NCI-H446 (cell line): ENCODE data around the gene GRIK4.

Experiments
- DNase-seq, 2 experiments: peaks; one replicate each; lab custom pipeline; 2025; lab: John Stamatoyannopoulos, UW

Gene GRIK4

DNA sequence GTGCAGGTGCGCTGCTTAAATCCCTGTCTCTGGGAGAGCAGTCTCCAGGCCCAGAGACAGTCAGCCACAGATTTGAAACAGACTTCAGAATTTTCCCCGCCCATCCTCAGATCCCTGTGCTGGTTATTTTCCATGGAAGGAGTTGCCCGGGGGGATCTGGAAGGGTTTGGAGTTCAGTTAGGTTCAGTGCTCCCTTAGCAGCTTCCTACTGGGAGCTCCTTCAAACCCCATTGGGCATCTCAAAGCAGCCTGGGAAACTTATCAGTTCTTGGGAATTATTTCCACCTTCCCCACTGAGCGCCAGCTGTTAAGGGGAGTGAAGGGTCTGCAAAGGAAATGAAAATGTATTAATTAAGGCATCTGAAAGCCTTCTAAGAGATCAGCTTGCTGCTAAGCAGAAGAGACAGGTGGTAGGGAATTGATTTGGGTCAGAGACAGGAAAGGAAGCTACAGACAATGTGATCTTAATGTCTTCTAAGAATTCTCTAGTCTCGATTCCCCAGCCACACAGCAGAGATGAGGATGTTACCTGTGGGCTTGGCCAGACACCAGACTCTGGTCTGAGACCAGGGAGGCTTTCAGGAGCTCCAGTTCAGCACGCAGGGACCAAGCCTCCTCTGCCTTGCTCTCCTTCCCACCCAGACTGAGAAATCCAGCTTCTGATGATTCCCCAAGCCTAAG lies 406.2 kb downstream of the GRIK4 start:
- no peak for DNase-seq

DNA sequence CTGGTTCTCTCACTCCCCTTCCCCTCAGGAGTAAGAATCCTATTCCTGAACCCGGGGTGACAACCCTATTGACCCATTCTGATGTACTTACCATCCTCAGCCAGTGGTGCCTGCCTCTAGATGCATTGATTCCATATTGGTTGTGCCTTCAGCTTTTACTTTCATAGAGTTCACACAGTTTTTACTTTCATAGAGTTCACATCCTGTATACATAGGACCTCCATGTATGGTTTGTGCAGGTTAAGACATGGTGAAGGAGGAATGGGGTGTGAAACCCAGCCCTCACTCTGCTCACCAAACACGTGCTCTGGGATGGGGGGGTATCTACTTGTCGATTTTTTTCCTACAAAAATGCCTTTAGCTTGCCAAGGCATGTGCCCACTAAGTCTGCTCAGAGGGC lies 406.7 kb downstream of the GRIK4 start:
- DNase-seq = no peak

DNA sequence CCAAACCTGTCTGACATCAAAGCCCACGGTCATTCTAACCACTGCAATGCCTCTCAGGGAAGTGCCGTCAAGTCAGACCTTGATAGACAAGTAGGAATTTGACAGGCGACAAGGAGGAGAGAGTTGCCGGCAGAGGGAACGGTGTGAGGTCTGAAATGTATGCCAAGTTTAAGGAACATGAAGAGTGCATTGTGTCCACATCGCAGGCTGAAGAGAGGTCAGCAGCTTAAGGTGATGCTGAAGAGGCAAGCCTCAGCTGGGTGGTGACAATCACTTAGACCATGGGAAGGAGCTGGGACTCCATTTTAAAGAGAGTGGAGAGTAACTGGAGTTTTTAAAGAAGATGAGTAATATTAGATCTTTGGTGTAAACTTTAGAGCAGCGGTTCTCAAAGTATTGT lies 407.5 kb downstream of the GRIK4 start:
- no peak for DNase-seq

DNA sequence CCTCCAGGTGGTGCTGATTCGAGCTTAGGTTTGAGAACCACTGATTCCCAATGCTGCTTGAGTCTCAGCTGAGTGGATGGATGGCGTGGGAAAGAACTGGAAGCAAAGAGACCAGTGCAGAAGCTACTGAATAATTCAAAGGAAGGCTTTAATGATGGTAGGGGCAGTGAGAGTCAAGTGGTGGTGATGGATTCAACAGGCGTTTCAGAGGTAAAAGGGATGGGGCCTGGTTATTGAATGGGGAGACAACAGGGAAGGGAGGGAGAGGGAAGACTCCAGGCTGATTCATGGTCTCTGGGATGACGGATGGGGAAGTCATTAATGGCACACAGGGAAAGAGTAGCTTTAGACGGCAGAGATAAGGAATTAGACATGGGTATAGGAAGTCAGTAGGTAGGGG lies 408.0 kb downstream of the GRIK4 start:
- DNase-seq = no peak

DNA sequence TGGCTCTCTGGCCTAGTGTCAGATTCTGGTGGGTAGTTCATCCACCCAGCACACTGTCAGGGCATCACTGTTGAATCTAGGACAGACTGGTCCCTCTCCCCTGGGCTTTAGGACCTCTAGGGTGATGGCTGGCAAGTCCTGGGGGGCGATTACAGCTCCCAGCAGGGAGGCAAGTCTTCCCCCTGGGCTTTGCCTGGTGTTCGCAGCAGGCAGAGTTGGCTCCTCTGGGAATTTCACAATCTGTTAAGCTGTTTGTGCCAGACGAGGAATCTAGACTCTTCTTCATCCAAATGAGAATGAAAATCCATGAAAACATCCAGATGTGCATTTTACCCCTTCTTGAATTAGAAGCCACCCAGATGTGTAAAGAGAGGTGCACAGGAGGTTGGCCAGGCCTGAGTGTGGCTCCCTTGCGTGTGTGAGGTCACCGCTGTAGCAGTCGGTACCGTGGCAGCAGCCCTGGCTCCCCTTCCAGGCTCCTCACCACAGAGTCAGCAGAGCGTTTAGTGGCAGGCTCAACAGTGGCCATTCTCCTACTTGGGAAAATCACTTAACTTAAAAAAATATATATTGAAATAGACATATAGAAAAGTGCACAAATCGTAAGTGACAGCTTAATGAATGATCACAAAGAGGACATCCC lies 412.4 kb downstream of the GRIK4 start:
- DNase-seq = peak in 1 of 2 experiments; percentile 56

DNA sequence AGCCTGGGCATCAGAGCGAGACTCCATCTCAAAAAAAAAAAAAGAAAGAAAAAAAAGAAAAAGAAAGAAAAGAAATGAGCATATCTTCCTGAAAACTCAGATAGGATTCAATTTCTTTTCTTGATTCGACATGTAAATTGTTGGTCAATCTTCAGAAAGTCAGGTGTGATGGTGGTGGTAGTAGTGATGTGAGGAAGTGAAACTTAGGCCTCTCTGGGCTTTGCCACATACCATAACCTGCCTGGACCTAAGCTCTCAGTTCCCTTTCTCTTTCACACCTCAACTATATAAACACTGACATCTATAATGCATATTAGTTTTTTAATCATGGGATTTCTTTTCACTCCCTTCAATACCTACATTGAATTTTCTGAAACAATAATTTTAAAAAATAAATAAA lies 414.4 kb downstream of the GRIK4 start:
- no peak for DNase-seq

DNA sequence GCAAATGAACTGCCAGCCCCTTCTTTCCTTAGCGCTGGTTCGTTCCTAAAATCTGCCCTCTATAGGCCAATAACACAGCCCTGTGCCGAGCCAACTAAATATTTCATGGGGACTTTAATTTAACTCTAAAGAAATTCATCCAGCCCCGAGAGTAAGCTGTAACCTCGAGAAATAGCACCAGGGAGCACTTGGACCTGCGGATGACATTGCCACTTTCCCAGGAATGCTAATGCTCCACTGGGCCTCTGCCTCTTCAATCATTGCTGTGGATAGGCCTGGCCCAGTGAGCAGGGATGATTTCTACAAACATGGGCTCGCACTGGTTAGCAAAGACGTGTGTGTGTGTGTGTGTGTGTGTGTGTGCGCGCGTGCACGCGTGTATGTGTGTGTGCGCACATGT lies 417.1 kb downstream of the GRIK4 start:
- no peak for DNase-seq

DNA sequence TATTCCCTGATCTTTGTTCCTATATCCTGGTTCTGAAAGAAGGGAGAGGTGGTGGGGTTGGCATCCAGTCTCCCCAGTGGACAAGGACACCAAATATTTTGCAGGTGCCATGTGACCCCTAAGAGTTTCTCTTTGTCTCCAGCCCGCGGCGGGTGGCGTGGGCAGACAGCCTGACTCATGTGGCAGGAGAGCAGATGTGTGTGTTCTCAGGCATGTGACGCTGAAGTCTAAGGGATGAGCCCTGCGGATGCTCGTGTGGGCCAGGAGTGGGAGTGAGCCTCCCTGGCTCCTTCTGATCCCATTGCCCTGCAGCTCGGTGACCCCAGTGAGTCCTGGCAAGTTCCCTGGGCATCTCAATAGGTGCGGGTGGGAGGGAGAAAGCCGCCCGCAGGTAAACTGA lies 417.5 kb downstream of the GRIK4 start:
- no peak for DNase-seq

DNA sequence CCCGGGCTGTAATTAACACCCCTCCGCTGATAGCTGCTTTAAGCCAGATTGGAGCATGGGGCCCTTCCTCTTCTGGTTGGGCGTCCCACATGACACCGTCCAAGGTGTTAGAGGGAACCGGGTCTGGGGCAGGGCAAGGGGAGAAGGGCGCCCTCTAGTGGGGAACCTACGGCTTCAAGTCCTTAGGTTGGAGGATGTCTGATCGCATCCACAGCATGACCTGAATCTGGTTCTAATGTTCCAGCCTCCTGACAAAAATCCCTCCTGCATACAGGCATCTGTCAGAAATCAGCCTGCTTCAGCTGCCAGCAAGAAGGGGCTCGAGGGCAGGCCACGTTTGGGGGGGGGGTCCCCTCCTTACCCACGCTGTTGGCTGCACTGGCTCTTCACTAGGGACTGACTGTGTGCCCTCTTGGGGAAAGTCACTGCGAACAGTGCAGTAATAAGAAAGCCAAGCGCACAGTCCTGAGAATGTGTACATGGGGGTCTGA lies 418.2 kb downstream of the GRIK4 start:
- peak; percentile 55 to 82 for DNase-seq

DNA sequence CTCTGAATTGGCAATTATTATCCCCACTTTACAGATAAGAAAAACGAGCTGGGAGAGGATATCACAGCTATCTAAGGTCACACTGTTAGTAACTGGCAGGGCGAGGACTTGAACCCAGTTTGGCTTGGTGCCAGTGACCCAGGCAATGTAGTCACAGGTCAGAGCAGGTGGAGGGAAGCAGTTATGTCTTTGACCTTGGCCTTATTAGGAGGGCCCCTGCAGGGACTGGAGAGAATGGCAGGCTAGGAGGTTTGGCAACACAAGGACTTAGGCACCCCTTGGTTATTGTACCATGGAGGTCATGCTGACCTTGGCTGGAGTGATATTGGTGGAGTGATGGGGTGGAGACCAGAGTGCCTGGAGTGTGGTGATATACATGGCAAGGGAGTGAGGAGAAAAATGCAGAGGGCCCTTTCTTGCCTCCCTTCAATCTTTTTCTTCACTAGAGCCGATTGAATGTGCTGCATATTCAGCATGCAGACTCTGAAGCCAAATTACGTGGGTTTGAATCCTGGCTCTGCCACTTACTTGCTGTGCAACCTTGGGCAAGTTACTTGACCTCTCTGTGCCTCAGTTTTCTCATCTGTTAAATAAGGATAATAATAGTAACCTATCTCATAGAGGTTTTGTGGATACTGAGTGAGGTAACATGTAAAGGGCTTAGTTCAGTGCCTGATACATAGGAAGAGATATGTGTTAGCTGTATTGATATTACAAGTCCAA lies 419.7 kb downstream of the GRIK4 start:
- DNase-seq = no peak

DNA sequence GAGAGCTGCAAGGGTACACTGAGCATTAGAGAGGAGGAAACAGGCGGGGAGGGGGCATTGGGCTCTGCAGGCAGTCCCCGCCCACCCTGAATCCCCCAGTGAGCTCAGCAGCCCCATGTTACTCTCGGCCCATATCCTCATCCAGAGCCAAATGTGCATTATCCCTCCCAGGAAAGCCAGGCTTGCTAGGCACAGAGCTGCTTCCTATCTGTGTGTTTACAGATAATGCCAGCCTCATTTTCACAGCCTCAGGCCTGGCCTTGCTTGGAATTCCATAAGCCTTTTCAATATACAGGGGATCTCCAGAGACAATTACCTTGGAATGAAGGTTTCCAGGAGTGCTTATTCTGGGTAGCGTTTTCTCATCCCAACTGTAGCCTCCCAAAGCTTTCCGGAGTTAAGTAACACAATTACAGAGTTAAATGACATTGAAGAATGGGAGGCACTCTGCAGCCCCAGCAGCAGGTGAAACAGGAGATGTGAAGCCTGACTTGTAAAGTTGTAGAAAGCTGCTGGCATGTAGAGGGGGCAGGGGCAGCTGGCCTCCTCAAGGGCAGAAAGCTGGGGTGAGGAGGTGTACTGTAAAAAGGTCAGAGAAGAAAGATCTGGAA lies 420.9 kb downstream of the GRIK4 start:
- no peak for DNase-seq

DNA sequence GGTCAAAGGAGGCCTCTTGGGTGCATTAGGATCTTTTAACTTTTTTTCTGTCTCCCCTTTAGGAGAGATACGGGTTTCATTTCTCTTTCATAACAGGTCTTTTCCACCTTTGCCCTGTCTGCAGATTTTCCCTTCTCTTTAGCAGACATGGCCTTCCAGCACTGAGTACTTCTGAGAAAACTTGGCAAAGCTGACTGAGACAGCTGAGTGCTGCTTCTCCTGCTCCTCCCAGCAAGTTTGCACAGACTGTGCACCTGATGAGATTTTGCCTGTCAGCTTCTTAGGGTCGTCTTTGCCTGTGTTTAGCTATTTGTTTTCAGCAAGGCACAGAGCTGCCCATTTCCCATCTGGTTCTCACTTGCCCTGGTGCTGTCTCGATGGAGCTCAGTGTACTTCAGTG lies 424.8 kb downstream of the GRIK4 start:
- DNase-seq = peak in 1 of 2 experiments; percentile 49

DNA sequence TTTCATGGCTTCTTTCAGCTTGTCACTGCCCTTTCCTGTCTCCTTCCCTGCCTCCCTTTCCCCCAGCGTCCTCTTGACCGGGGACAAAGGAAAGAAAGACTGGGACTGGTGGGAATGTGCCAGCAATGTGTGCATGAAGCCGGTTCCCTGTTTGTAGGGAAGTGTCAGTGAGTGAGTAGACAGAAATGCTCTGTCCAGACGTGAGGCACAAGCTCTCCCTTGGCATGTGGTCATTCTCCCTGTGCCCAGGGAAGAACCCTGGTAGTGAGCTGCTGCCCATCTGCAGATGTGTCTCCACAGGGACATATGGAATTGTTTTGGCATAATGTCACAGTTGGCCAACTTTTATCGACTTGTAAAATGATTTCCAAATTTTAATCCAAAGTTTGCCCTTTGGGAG lies 426.0 kb downstream of the GRIK4 start:
- peak in 1 of 2 experiments; percentile 32 for DNase-seq

DNA sequence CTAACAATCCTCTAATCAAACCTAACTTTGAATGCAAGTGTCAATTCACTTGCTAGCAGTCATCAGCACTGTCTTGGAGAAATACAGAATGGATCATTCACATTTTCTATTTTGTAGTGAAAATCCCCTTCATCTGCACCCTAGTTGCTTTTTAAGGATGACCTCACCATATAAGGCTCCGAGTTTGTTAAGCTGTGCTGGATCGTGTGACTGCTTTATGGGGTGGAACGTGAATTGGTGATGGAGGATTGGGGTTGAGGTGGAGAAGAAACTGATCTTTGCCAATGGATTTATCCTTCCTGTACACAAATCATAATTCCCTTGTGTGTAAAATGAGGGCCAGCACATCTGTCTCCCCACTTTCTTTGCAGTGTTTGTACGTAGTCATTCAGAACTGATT lies 426.7 kb downstream of the GRIK4 start:
- no peak for DNase-seq

DNA sequence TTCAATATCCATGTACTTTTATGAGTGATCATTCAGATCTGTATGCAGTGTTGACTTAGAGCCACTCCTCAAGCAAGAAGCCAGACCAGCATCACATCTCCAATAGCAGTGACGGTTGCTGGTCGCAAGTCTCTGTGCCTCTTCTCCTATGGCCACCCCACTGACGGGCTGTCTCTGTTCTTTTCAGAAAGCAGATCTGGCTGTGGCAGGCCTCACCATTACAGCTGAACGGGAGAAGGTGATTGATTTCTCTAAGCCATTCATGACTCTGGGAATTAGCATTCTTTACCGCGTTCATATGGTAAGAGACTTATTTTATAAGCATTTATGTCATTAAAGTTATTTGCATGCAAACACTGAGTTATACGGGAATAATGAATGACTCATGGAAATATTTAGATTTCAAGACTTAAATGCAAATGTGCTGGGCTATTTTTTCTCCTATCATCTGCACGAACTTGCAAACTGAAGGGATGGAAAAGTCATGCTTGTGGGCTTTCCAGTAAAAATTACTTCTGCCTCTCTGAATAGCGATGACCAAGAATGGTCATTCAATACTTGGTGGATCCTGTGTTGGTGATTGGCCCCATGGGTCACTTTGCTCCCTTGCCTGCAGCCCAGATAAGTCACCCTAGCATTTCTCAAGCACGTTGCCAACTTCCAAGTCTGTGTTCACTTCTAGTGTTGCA lies 428.8 kb downstream of the GRIK4 start:
- DNase-seq = no peak

DNA sequence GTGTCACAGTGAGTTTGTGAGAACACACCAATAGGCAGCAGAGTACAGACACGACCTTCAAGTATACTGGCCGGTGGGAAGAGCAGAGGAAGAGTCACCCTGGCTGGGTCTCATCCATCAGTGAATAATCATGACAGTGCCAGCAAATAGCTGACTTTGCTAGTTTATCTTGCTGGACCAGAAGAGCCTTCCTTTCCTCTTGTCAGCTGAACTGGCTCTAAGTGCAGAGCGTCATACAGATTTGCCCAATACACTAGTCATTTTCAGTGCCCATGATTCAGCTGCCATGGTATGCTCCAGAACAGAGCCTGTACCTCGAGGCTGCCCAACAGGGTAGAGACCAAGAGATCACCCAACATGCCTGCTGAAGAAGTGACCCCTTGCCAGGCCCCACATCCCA lies 429.5 kb downstream of the GRIK4 start:
- DNase-seq = no peak

DNA sequence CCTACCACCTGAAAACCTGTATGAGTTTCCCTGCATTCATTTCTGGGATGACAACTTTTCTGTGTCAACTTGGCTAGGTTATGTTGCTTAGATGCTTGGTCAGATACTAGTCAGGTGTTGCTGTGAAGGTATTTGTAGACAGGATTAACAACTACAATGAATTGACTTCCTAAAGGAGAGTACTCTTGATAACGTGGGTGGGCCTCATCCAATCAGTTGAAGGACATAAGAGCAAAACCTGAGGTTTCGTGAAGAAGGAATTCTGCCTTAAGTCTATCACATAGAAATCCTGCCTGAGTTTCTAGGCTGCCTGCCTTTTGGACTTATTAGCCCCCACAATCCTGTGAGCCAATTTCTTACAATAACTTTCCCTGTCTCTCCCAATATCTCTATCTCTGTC lies 431.2 kb downstream of the GRIK4 start:
- DNase-seq = no peak

DNA sequence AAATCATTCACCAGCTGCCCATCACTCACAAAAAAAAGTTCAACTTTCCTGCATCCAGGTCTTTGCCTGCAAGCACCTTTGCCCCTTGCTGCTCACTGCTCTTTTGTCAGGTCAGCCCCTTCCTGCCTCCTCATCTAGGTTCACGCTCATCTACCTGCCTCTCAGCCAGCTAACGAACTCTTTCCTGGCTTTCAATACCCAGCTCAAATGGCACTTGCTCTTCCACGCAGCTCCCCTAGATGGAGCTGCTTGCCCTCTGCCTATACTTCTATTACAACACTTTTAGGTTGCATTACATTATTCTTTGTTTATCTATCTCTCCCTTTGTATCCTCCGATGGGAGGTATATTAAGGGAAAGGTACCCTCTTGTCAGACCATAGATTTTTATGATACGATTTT lies 433.5 kb downstream of the GRIK4 start:
- DNase-seq = no peak

DNA sequence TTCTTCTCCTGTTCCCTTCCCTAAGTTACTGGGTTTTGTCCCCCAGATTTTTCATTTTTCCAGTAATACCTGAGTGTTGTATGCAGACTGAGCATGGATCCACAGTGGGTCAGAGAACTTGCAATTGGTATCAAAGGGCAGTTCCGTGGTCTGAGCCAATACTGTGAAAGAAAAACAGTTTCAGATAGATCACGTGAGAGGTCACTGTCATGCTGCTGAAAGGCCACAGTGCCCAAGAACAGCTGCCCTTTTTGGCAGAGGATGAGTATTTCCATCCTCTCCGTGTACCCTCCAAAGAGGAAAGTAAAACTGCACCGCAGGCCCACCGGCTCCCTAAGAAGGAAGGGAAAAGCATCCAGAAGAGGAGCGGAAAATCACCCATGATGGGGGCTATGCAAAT lies 439.3 kb downstream of the GRIK4 start:
- DNase-seq = no peak

DNA sequence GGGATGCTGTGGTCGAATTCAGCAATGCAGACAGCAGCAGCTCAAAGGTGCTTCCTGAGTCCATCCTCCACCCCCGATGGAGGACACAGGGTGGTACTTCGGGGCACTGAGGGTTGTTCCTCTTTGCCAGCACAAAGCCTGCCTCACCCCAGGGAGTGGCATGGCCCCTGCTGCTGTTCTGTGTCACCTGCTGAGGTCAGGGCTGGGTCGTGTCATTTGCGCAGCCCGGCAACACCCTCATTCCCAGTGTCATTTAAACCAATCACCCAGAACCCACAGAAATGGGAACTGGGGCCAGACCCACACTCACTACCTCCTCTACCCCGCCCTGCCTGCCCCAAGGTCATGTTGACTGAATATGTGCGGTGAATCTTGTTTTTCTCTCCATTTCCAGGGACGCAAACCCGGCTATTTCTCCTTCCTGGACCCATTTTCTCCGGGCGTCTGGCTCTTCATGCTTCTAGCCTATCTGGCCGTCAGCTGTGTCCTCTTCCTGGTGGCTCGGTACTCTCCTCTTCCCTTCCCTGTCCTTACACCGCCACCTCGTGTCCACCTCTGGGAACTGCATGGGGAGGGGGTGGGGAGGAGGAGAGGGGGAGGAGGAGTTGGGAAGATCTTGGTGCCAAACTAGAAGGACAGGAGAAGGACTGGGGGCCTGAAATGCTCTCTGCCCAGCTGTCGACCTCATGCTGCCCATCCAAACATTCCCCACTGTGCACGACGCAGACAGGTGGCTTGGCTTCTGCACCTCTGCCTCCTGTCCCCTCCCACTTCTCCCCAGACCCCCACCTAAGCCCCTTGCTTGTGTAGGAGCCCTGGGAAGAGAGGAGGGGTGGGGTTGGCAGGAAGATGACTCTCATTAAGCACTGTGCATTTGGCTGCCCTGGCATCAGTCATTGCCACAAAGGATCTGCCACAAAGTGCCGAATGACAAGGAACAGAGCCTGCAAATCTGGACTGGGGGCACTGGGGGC lies 441.2 kb downstream of the GRIK4 start:
- DNase-seq = peak; percentile 93 to 95

DNA sequence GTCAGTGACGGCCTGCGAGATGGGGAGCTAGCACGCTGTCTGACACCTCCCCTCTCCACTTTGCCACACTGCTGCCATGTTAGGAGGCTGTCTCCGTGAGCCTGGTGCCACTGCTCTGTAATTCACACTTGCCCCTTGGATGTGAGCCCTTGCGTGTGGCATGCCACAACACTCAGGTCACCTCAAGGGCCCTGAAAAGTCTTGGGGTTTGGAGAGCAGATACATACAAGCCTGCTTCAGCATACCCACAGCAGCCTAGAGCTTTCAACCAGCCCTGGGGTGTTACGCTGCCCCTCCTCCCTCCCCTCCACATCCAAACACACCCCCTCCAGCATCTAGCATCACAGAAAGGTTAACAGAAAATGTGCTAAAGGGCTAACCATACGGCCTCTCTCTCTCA lies 442.8 kb downstream of the GRIK4 start:
- no peak for DNase-seq
